Measurements from ENCODE around the gene UPK3A. TPM values are rescaled to one million over a fixed set of nuclear protein-coding genes. Genes with fewer than 3 reads are reported as not detected.

Gene UPK3A
- total RNA-seq, 6 experiments from 2014 or later = not detected

DNA sequence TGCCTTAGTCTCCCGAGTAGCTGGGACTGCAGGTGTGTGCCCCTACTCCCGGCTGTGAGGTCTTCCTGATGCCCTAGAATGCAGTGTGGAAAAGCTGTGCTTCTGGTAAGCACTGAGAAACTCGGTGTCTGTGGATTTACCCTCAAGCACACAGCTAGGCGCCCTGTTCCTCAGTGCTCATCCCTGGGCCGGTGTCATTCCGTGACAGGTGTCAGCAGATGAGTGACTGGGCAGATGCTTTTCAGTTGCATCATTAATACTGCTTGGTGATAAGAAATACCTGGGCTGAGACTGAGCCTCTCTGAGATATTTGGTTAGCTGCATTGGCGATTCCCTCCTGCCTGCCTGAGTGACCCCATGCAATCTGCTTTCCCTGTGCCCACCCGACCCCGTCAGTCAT, 46.7 kb downstream of the UPK3A start:
- H3K4me1 Mint-ChIP-seq (ENCODE audit: low read depth) = no peaks in the 10 kb centered on the region
- no peak for DNase-seq
- no peaks in the 10 kb centered on the region; the same call in 1 of the 2 replicates for H3K27me3 Mint-ChIP-seq (ENCODE audit: insufficient read depth)
- no peaks in the 10 kb centered on the region for H3K9me3 Mint-ChIP-seq
- TF ChIP-seq, protein P1, sequence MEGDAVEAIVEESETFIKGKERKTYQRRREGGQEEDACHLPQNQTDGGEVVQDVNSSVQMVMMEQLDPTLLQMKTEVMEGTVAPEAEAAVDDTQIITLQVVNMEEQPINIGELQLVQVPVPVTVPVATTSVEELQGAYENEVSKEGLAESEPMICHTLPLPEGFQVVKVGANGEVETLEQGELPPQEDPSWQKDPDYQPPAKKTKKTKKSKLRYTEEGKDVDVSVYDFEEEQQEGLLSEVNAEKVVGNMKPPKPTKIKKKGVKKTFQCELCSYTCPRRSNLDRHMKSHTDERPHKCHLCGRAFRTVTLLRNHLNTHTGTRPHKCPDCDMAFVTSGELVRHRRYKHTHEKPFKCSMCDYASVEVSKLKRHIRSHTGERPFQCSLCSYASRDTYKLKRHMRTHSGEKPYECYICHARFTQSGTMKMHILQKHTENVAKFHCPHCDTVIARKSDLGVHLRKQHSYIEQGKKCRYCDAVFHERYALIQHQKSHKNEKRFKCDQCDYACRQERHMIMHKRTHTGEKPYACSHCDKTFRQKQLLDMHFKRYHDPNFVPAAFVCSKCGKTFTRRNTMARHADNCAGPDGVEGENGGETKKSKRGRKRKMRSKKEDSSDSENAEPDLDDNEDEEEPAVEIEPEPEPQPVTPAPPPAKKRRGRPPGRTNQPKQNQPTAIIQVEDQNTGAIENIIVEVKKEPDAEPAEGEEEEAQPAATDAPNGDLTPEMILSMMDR (IDR thresholded peaks at IDR 0.05) = no peak
- peaks cover 6% of the 10 kb centered on the region; the same call in 1 of the 2 replicates for H3K36me3 Mint-ChIP-seq (ENCODE audit: low read depth)
- H3K4me3 Mint-ChIP-seq = no peak overlapping the region
- no peak overlapping the region for H3K27ac Mint-ChIP-seq

DNA sequence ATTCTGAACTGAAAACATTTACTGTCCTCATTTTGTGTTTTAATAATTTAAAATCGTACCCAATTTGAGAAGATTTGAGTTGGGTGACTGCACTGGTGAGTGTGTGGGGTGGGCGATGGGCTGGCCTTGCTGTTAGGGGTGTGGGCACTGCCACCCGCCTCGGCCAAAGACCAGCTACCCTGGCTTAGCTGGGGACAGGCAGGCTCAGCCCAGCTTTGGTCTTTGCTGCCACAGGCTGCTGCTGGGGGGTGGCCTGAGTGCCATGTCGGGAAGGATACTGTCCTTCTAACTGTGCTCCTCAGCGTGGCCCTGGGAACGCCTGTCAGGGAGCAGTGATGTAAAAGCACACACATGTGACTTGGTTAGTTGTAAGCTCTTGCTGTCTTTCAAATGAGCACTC, 47.3 kb downstream of the UPK3A start:
- no peak for DNase-seq
- Mint-ChIP-seq H3K27me3 (ENCODE audit: insufficient read depth) (no peaks in the 10 kb centered on the region; the same call in none of the 2 replicates), H3K9me3 (no peaks in the 10 kb centered on the region), H3K27ac (no peak overlapping the region), H3K4me1 (ENCODE audit: low read depth) (no peaks in the 10 kb centered on the region), H3K4me3 (no peak overlapping the region), H3K36me3 (ENCODE audit: low read depth) (peaks cover 8% of the 10 kb centered on the region; the same call in 1 of the 2 replicates)
- TF ChIP-seq, protein P1 (IDR thresholded peaks at IDR 0.05) = no peak

DNA sequence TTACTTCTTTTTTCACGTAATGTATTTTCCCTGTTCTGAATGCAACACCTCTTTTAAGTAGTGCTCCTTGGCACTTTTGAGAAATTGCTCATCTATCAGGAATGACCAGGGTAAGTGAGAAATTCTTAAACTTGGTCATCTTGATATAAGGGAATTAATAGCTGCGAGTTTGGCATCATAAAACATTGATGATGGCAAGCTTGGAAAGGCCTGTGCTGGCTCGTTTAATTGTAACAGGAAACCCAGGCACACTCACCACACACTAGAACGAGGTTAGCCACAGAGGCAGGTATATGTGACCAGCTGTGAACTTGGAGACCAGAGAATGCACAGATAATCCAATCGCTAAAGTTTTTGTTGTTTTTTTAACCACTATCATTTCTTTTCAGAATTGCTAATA, 49.3 kb downstream of the UPK3A start:
- Mint-ChIP-seq H3K4me1 (ENCODE audit: low read depth) (no peaks in the 10 kb centered on the region), H3K27ac (no peak overlapping the region), H3K36me3 (ENCODE audit: low read depth) (peaks cover 18% of the 10 kb centered on the region; the same call in 1 of the 2 replicates), H3K27me3 (ENCODE audit: insufficient read depth) (no peaks in the 10 kb centered on the region; the same call in none of the 2 replicates), H3K9me3 (no peaks in the 10 kb centered on the region), H3K4me3 (no peak overlapping the region)
- no peak for DNase-seq
- TF ChIP-seq, protein P1 (IDR thresholded peaks at IDR 0.05) = no peak

GRCh38 chr22:45334528-45334927, 49.8 kb downstream of the UPK3A start:
- DNase-seq = no peak
- Mint-ChIP-seq H3K36me3 (ENCODE audit: low read depth) (peaks cover 14% of the 10 kb centered on the region; the same call in 1 of the 2 replicates), H3K27me3 (ENCODE audit: insufficient read depth) (no peaks in the 10 kb centered on the region; the same call in none of the 2 replicates), H3K27ac (no peak overlapping the region), H3K4me1 (ENCODE audit: low read depth) (no peaks in the 10 kb centered on the region), H3K4me3 (no peak overlapping the region), H3K9me3 (no peaks in the 10 kb centered on the region)
- TF ChIP-seq, protein P1 (IDR thresholded peaks at IDR 0.05) = no peak

DNA sequence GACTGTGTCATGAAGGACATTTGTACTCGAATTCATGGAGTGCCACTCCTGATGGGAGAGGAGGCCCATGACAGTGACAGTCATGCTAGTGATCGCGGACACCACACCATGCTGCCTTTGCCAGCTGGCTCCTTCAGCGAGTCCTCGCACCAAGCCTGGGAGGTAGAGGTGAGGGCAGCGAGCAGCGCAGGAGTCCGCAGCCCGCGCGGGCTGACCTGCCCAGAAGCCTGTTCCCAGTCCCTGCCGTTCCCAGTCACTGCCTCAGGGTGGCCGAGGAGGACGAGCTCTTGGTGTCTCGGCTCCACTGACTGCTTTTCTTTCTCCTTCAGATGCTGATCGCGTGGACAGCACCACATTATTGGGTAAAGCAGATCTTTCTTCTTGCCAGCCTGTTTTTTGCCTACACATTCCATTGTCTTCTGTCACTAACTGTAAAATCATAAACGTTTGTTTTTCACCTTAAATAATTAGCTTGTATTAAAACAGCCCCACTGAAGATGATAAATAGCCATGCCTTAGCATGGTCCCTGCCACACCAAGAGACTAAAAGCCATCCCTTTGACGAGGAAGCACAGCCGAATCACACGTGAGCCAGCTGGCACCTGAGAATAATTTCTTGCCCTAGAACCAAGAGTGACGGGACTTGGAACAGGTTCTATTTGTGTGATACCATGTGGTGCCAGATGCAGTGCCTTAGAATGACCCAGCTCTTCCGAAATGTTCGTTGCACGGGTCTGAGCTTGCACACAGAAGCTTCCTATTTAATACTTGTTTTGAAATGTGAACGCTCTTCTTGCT, 50.5 kb downstream of the UPK3A start:
- no peak for DNase-seq
- Mint-ChIP-seq H3K9me3 (no peaks in the 10 kb centered on the region), H3K27me3 (ENCODE audit: insufficient read depth) (no peaks in the 10 kb centered on the region; the same call in none of the 2 replicates), H3K4me1 (ENCODE audit: low read depth) (no peaks in the 10 kb centered on the region), H3K36me3 (ENCODE audit: low read depth) (peaks cover 19% of the 10 kb centered on the region; the same call in 1 of the 2 replicates), H3K4me3 (no peak overlapping the region), H3K27ac (no peak overlapping the region)
- TF ChIP-seq, protein P1 (IDR thresholded peaks at IDR 0.05) = no peak

Data from HFFc6 (cell line).